ENCODE results near the gene HSPA5.
"Not testable (repeated sequence)": the region's sequence is repeated elsewhere in the genome, so short reads cannot be mapped to it uniquely, and the experiment has no call there.

HSPA5 gene

DNA sequence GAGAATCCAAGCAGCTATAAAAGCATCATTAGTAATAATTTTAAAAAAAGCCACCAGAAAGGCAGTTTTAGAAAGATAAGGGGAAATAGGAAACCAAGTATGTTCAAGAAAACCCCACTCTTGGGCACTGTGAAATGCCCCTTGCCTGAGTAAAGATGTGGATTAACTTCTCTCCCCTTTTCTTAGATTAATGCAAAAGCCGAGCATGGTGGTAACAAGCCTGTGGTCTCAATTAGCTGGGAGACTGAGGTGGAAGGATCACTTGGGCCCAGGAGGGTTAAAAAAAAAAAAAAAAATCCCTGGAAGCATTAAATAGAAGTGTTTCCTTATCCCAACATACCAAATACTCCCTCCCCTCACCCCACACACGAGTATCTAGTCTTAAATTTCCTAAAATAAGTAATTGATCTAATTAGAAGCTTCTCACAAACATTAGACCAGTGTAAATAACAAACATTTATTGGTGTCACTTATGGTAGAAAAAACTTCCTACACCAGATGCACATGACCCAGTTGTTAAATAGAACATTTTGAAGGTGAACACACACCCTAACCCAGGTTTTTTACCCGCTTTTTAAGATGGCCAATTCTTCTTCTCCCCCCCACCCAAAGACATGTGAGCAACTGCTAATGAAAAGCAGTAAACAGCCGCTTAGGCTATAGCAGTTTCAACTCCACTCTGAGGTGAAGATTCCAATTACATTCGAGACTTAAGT, 5.2 kb downstream of the HSPA5 start:
- H3K27me3 ChIP-seq (ENCODE audit: control insufficient read depth in 3 of 3, insufficient read depth in 3 of 3, low read depth in 1 of 3, low read length in 3 of 3) = peaks cover 0 to 2% (median 0%) of the 10 kb centered on the region in 3 experiments
- H3K4ac ChIP-seq (ENCODE audit: low read length) = no peak overlapping the region
- H3K4me3 ChIP-seq (ENCODE audit: low read length in 2 of 2) = no peak overlapping the region
- H3K4me1 ChIP-seq (ENCODE audit: control insufficient read depth in 2 of 2, insufficient read depth in 1 of 2, low read depth in 1 of 2, low read length in 2 of 2) = peaks cover 3 to 6% of the 10 kb centered on the region in 2 donors
- 100% methylated on average over 1 of the region's 5 CpGs; no CpG with 5 or more reads in 1 of the 2 donors for WGBS, 2 donors (ENCODE audit: extremely low coverage in 2 of 2, insufficient read length in 2 of 2, insufficient replicate concordance in 1 of 2)
- peaks cover 26 to 76% of the 10 kb centered on the region in 2 donors for H3K36me3 ChIP-seq (replicated peaks in 1 of 2; ENCODE audit: control insufficient read depth in 2 of 2, insufficient read depth in 2 of 2, low read length in 2 of 2)
- H2BK12ac ChIP-seq (ENCODE audit: low read length) = no peak overlapping the region
- H2AK5ac ChIP-seq (ENCODE audit: low read depth, low read length) = no peak overlapping the region
- no peak overlapping the region for H3K9ac ChIP-seq (ENCODE audit: low read depth, low read length, poor library complexity)
- H4K91ac ChIP-seq (ENCODE audit: low read depth, low read length, poor library complexity) = no peak overlapping the region
- H2BK5ac ChIP-seq (ENCODE audit: low read length) = no peak overlapping the region
- H2BK120ac ChIP-seq (ENCODE audit: low read depth, low read length) = no peak overlapping the region
- peaks cover 0 to 1% of the 10 kb centered on the region in 2 donors for H3K9me3 ChIP-seq (replicated peaks in 1 of 2; ENCODE audit: control insufficient read depth in 2 of 2, insufficient read depth in 1 of 2, low read depth in 1 of 2, low read length in 2 of 2)
- no peak overlapping the region for H2AFZ ChIP-seq (ENCODE audit: low read length)
- H4K8ac ChIP-seq (ENCODE audit: low read depth, low read length) = no peak overlapping the region
- H3K14ac ChIP-seq (ENCODE audit: low read length) = no peak overlapping the region
- no peak overlapping the region for H3K27ac ChIP-seq (replicated peaks; ENCODE audit: low read length)
- H3K18ac ChIP-seq (ENCODE audit: low read length) = no peak overlapping the region
- H2BK15ac ChIP-seq (ENCODE audit: low read length) = no peak overlapping the region
- no peak for DNase-seq (ENCODE audit: low spot score)
- H3K79me1 ChIP-seq (ENCODE audit: low read depth, low read length) = peaks cover 6% of the 10 kb centered on the region
- no peak overlapping the region for H3K4me2 ChIP-seq (ENCODE audit: insufficient read depth, low read length, poor library complexity, severe bottlenecking)
- H3K23ac ChIP-seq (ENCODE audit: low read depth, low read length, poor library complexity) = no peak overlapping the region

DNA sequence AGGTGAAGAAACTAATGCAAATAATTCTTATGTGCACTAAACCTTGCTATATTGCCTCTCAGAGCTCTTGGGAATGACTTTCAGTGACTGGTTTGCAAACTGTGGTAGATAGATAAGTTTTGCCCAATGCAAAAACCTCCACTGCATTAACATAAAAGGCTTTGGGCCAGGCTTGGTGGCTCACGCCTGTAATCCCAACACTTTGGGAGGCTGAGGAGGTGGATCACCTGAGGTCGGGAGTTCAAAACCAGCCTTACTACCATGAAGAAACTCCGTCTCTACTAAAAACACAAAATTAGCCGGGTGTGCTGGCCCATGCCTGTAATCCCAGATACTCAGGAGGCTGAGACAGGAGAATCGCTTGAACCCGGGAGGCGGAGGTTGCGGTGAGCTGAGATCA, 7.0 kb downstream of the HSPA5 start:
- not testable (repeated sequence) for H4K8ac ChIP-seq (ENCODE audit: low read depth, low read length); H3K27me3 ChIP-seq (ENCODE audit: control insufficient read depth in 3 of 3, insufficient read depth in 3 of 3, low read depth in 1 of 3, low read length in 3 of 3); H3K4me3 ChIP-seq (ENCODE audit: low read length in 2 of 2); H3K4me1 ChIP-seq (ENCODE audit: control insufficient read depth in 2 of 2, insufficient read depth in 1 of 2, low read depth in 1 of 2, low read length in 2 of 2); H2AK5ac ChIP-seq (ENCODE audit: low read depth, low read length); H3K79me1 ChIP-seq (ENCODE audit: low read depth, low read length); H3K9ac ChIP-seq (ENCODE audit: low read depth, low read length, poor library complexity); H2BK12ac ChIP-seq (ENCODE audit: low read length); H2AFZ ChIP-seq (ENCODE audit: low read length); H3K4me2 ChIP-seq (ENCODE audit: insufficient read depth, low read length, poor library complexity, severe bottlenecking); H4K91ac ChIP-seq (ENCODE audit: low read depth, low read length, poor library complexity); H3K18ac ChIP-seq (ENCODE audit: low read length); H3K9me3 ChIP-seq (replicated peaks in 1 of 2; ENCODE audit: control insufficient read depth in 2 of 2, insufficient read depth in 1 of 2, low read depth in 1 of 2, low read length in 2 of 2); H2BK15ac ChIP-seq (ENCODE audit: low read length); H2BK120ac ChIP-seq (ENCODE audit: low read depth, low read length); H3K14ac ChIP-seq (ENCODE audit: low read length); H2BK5ac ChIP-seq (ENCODE audit: low read length); H3K4ac ChIP-seq (ENCODE audit: low read length); H3K27ac ChIP-seq (replicated peaks; ENCODE audit: low read length); DNase-seq (ENCODE audit: low spot score); H3K23ac ChIP-seq (ENCODE audit: low read depth, low read length, poor library complexity)
- WGBS, 2 donors (ENCODE audit: extremely low coverage in 2 of 2, insufficient read length in 2 of 2, insufficient replicate concordance in 1 of 2) = no CpG with 5 or more reads among the region's 8 CpGs
- H3K36me3 ChIP-seq (replicated peaks in 1 of 2; ENCODE audit: control insufficient read depth in 2 of 2, insufficient read depth in 2 of 2, low read length in 2 of 2) = peaks cover 24 to 73% of the 10 kb centered on the region in 2 donors

DNA sequence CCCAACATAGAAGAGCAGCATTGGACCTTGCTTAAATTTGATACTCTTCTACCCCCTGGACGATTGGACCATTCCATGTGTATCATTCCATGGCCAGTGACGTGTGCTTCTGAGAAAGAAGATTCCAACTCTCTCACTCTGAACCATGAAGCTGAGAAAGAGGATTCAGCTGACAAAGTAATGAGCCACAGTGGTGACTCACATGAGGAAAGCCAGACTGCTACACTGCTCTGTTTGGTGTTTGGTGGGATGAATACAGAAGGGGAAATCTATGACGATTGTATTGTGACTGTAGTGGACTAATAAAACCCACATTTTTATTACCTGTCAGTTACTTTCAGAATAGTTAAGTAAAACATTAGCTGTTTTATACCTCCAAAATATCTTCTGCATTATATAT, 7.5 kb downstream of the HSPA5 start:
- Histone ChIP-seq H2BK15ac (ENCODE audit: low read length) (no peak overlapping the region), H3K9me3 (replicated peaks in 1 of 2; ENCODE audit: control insufficient read depth in 2 of 2, insufficient read depth in 1 of 2, low read depth in 1 of 2, low read length in 2 of 2) (peaks cover 0 to 1% of the 10 kb centered on the region in 2 donors), H3K18ac (ENCODE audit: low read length) (no peak overlapping the region), H3K23ac (ENCODE audit: low read depth, low read length, poor library complexity) (no peak overlapping the region), H2BK12ac (ENCODE audit: low read length) (no peak overlapping the region), H3K27me3 (ENCODE audit: control insufficient read depth in 3 of 3, insufficient read depth in 3 of 3, low read depth in 1 of 3, low read length in 3 of 3) (peaks cover 0 to 2% (median 0%) of the 10 kb centered on the region in 3 experiments), H3K4me3 (ENCODE audit: low read length in 2 of 2) (no peak overlapping the region), H3K27ac (replicated peaks; ENCODE audit: low read length) (no peak overlapping the region), H4K8ac (ENCODE audit: low read depth, low read length) (no peak overlapping the region), H2AFZ (ENCODE audit: low read length) (no peak overlapping the region), H3K9ac (ENCODE audit: low read depth, low read length, poor library complexity) (no peak overlapping the region), H3K4me2 (ENCODE audit: insufficient read depth, low read length, poor library complexity, severe bottlenecking) (no peak overlapping the region), H2BK120ac (ENCODE audit: low read depth, low read length) (no peak overlapping the region), H3K14ac (ENCODE audit: low read length) (no peak overlapping the region), H3K36me3 (replicated peaks in 1 of 2; ENCODE audit: control insufficient read depth in 2 of 2, insufficient read depth in 2 of 2, low read length in 2 of 2) (peaks cover 21 to 70% of the 10 kb centered on the region in 2 donors), H3K79me1 (ENCODE audit: low read depth, low read length) (peaks cover 1% of the 10 kb centered on the region), H2BK5ac (ENCODE audit: low read length) (no peak overlapping the region), H2AK5ac (ENCODE audit: low read depth, low read length) (no peak overlapping the region), H4K91ac (ENCODE audit: low read depth, low read length, poor library complexity) (no peak overlapping the region), H3K4ac (ENCODE audit: low read length) (no peak overlapping the region), H3K4me1 (ENCODE audit: control insufficient read depth in 2 of 2, insufficient read depth in 1 of 2, low read depth in 1 of 2, low read length in 2 of 2) (peaks cover 2 to 6% of the 10 kb centered on the region in 2 donors)
- no peak for DNase-seq (ENCODE audit: low spot score)
- no CpG with 5 or more reads among the region's 3 CpGs for WGBS, 2 donors (ENCODE audit: extremely low coverage in 2 of 2, insufficient read length in 2 of 2, insufficient replicate concordance in 1 of 2)

DNA sequence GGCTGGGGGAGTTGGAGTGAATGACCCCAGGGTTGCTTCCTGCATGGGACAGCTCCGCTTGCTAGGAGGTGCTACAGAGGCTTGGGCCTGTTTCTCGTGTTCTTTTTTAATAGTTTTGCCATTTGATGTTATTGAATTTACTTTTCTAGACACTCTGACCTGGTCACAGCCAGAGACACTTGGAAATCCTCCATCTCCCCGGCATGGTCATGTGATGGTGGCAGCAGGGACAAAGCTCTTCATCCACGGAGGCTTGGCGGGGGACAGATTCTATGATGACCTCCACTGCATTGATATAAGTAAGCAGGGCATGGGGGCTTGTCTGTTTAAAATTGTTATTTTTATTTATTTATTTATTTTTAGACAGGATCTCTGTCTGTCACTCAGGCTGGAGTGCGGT, 13.4 kb downstream of the HSPA5 start:
- no peak overlapping the region for H2BK120ac ChIP-seq (ENCODE audit: low read depth, low read length)
- no peak overlapping the region for H3K4ac ChIP-seq (ENCODE audit: low read length)
- no peak overlapping the region for H3K27ac ChIP-seq (replicated peaks; ENCODE audit: low read length)
- no peaks in the 10 kb centered on the region for H3K79me1 ChIP-seq (ENCODE audit: low read depth, low read length)
- H3K9me3 ChIP-seq (replicated peaks in 1 of 2; ENCODE audit: control insufficient read depth in 2 of 2, insufficient read depth in 1 of 2, low read depth in 1 of 2, low read length in 2 of 2) = peaks cover 0 to 1% of the 10 kb centered on the region in 2 donors
- no peak overlapping the region for H2BK12ac ChIP-seq (ENCODE audit: low read length)
- WGBS, 2 donors (ENCODE audit: extremely low coverage in 2 of 2, insufficient read length in 2 of 2, insufficient replicate concordance in 1 of 2) = no CpG with 5 or more reads among the region's 6 CpGs
- H3K14ac ChIP-seq (ENCODE audit: low read length) = no peak overlapping the region
- H4K91ac ChIP-seq (ENCODE audit: low read depth, low read length, poor library complexity) = no peak overlapping the region
- no peak for DNase-seq (ENCODE audit: low spot score)
- no peak overlapping the region for H2BK5ac ChIP-seq (ENCODE audit: low read length)
- no peaks in the 10 kb centered on the region for H3K4me1 ChIP-seq (ENCODE audit: control insufficient read depth in 2 of 2, insufficient read depth in 1 of 2, low read depth in 1 of 2, low read length in 2 of 2)
- no peaks in the 10 kb centered on the region for H3K27me3 ChIP-seq (ENCODE audit: control insufficient read depth in 3 of 3, insufficient read depth in 3 of 3, low read depth in 1 of 3, low read length in 3 of 3)
- no peak overlapping the region for H3K23ac ChIP-seq (ENCODE audit: low read depth, low read length, poor library complexity)
- no peak overlapping the region for H2BK15ac ChIP-seq (ENCODE audit: low read length)
- peaks cover 4 to 33% of the 10 kb centered on the region in 2 donors for H3K36me3 ChIP-seq (replicated peaks in 1 of 2; ENCODE audit: control insufficient read depth in 2 of 2, insufficient read depth in 2 of 2, low read length in 2 of 2)
- no peak overlapping the region for H3K9ac ChIP-seq (ENCODE audit: low read depth, low read length, poor library complexity)
- no peak overlapping the region for H4K8ac ChIP-seq (ENCODE audit: low read depth, low read length)
- no peak overlapping the region for H2AFZ ChIP-seq (ENCODE audit: low read length)
- H3K4me3 ChIP-seq (ENCODE audit: low read length in 2 of 2) = no peak overlapping the region
- H3K18ac ChIP-seq (ENCODE audit: low read length) = no peak overlapping the region
- H3K4me2 ChIP-seq (ENCODE audit: insufficient read depth, low read length, poor library complexity, severe bottlenecking) = no peak overlapping the region
- no peak overlapping the region for H2AK5ac ChIP-seq (ENCODE audit: low read depth, low read length)

All from neuronal stem cell (in vitro differentiated cells).